H1 (cell line): ENCODE data around the gene SYNGR3.
A peak's percentile ranks its signal among the peaks of the same experiment; 100 is the strongest.

Experiments
- ATF2 ChIP-seq: IDR thresholded peaks from 2 replicates; pipeline ENCODE4 v1.6.1; 2012; ENCODE audit warnings: low read length, inconsistent platforms
- ATF3 ChIP-seq: IDR thresholded peaks from 2 replicates; pipeline ENCODE4 v1.6.1; 2011; ENCODE audit warnings: low read depth, mild to moderate bottlenecking, low read length; ENCODE audit not compliant: insufficient read depth
- CTCF ChIP-seq, 3 experiments: IDR thresholded peaks; 1 replicate in 2 of 3; 2 replicates in 1 of 3; pipeline versions ENCODE4 v1.5.1 to v1.6.1; 2011; ENCODE audit warnings: low read length in 3 of 3, mild to moderate bottlenecking in 3 of 3, inconsistent platforms in 2 of 3, low read depth in 1 of 3, moderate library complexity in 1 of 3; ENCODE audit not compliant: insufficient read depth in 1 of 3; ENCODE audit errors: control extremely low read depth in 1 of 3
- KDM5A ChIP-seq: fragments of 200-600 bp; IDR thresholded peaks from 2 replicates; pipeline ENCODE4 v1.7.1; 2012; ENCODE audit warnings: mild to moderate bottlenecking, low read length, inconsistent platforms, mixed read lengths
- POU5F1 ChIP-seq: IDR thresholded peaks from 2 replicates; pipeline ENCODE4 v1.6.1; 2011; ENCODE audit warnings: low read depth, mild to moderate bottlenecking, low read length, moderate library complexity
- RNF2 ChIP-seq: fragments of 200-900, 300-1000 bp; sonication (generic); IDR thresholded peaks from 2 replicates; pipeline ENCODE4 v1.7.1; 2016; ENCODE audit warnings: borderline replicate concordance, low read depth, mild to moderate bottlenecking, antibody characterized with exemption, low read length; ENCODE audit not compliant: poor library complexity, severe bottlenecking; ENCODE audit errors: missing control alignments

GRCh38 chr16:1990351-1991134 lies 773 bp downstream of the SYNGR3 start:
- no peak for TF ChIP-seq RNF2
- no peak for TF ChIP-seq POU5F1
- TF ChIP-seq CTCF (IDR thresholded peaks at IDR 0.05; ENCODE audit: control extremely low read depth in 1 of 3, insufficient read depth in 1 of 3, low read depth in 1 of 3, low read length in 3 of 3): no peak
- TF ChIP-seq ATF2: 0 out of 2 replicates have a peak, but pooled peaks have one; percentile 51
- TF ChIP-seq KDM5A: no peak
- TF ChIP-seq ATF3: no peak
